Kidney (tissue), 14 donors: Measurements from ENCODE around the gene EHBP1. TPM values are rescaled to one million over a fixed set of nuclear protein-coding genes. Genes with fewer than 3 reads are reported as not detected.

ENCODE experiments used
- DNase-seq, 5 donors: peaks; one replicate each; pipeline ENCODE4 v3.0.0-alpha.2; 2013 to 2020
- FAIRE-seq: peaks from 2 replicates; lab custom pipeline; 2012; peaks lifted over from hg19 to GRCh38; lab: Jason Lieb, UNC
- H3K27ac ChIP-seq, 2 donors: one replicate each; pipeline ENCODE4 v1.7.0; 2013; ENCODE audit warnings: low read depth in 2 of 2, low read length in 2 of 2, inconsistent platforms in 1 of 2
- H3K27me3 ChIP-seq: one replicate; pipeline ENCODE4 v1.7.1; 2013; ENCODE audit warnings: low read length, inconsistent platforms; ENCODE audit not compliant: control insufficient read depth, insufficient read depth
- H3K36me3 ChIP-seq, 3 donors: one replicate each; pipeline versions ENCODE4 v1.7.0 to v1.7.1; 2013; ENCODE audit warnings: low read length in 3 of 3, control low read depth in 1 of 3, inconsistent platforms in 1 of 3; ENCODE audit not compliant: insufficient read depth in 3 of 3, control insufficient read depth in 2 of 3
- H3K4me1 ChIP-seq, 3 donors: one replicate each; pipeline versions ENCODE4 v1.7.0 to v1.7.1; 2013; ENCODE audit warnings: low read length in 3 of 3, inconsistent platforms in 1 of 3, low read depth in 1 of 3; ENCODE audit not compliant: control insufficient read depth in 2 of 3, insufficient read depth in 2 of 3
- H3K4me3 ChIP-seq, 3 donors: one replicate each; pipeline versions ENCODE4 v1.7.0 to v1.8.1; 2013; ENCODE audit warnings: low read length in 3 of 3, control low read depth in 1 of 3, inconsistent platforms in 1 of 3
- H3K9ac ChIP-seq, 3 donors: one replicate each; pipeline versions ENCODE4 v1.7.0 to v1.7.1; 2013; ENCODE audit warnings: low read length in 3 of 3, control low read depth in 1 of 3, inconsistent platforms in 1 of 3
- H3K9me3 ChIP-seq, 3 donors: one replicate each; pipeline versions ENCODE4 v1.7.0 to v1.7.1; 2013; ENCODE audit warnings: low read length in 3 of 3, control low read depth in 1 of 3, inconsistent platforms in 1 of 3; ENCODE audit not compliant: control insufficient read depth in 2 of 3, insufficient read depth in 1 of 3
- CTCF ChIP-seq: IDR thresholded peaks from 3 replicates; pipeline ENCODE4 v1.5.1; 2012; ENCODE audit warnings: mild to moderate bottlenecking, moderate library complexity, borderline replicate concordance; ENCODE audit not compliant: insufficient read depth; ENCODE audit errors: extremely low read depth
- intact Hi-C: fragments of 100-400 bp; cut with DNase I; formaldehyde crosslinking; loops from one replicate; pipeline ENCODE4 v1.11.1; 2022
- polyA plus RNA-seq: library from polyadenylated mRNA; stranded (reverse); fragments of 350-450 nt; fragmentation: Illumina TruSeq; extraction: RNeasy Lipid Tissue Mini Kit (QIAGEN cat#74804); gene quantifications from one replicate; pipeline ENCODE4 v1.2.3, GENCODE V29; 2014; ENCODE audit warnings: low read depth, low replicate concordance; ENCODE audit not compliant: insufficient read depth
- total RNA-seq: library from RNA; stranded (reverse); fragmentation: NEBNext Ultra II Directional; extraction: Animal tissue kit (Norgen Biotek cat#: 25700); gene quantifications from one replicate; pipeline ENCODE4 v1.2.1, GENCODE V29; 2021
- donor health status: control.
- donor health status: control.
- donor health status: control.
- donor health status: control.
- donor health status: control.
- donor health status: DM: yes; HTN: yes; CAD: no.
- donor health status: Normal renal cell carcinoma (clear cell type).

EHBP1 gene
- total and polyA plus RNA-seq, 2 donors from 2014 or later: 12.5 to 42.7 TPM

- Histone ChIP-seq H3K27ac (no peak overlapping the region), H3K27me3 (no peaks in the 10 kb centered on the region), H3K4me3 (no peak overlapping the region), H3K9ac (no peak overlapping the region), H3K4me1 (no peaks in the 10 kb centered on the region), H3K9me3 (peaks cover 0 to 3% (median 2%) of the 10 kb centered on the region in 3 donors), H3K36me3 (peaks cover 0 to 2% (median 0%) of the 10 kb centered on the region in 3 donors)
- no peak for TF ChIP-seq CTCF
- no peak for FAIRE-seq
- no peak for DNase-seq
- intact Hi-C loops: no loop called here
These were observed 139.0 kb downstream of the EHBP1 start for GRCh38 chr2:62844311-62845090.

DNA sequence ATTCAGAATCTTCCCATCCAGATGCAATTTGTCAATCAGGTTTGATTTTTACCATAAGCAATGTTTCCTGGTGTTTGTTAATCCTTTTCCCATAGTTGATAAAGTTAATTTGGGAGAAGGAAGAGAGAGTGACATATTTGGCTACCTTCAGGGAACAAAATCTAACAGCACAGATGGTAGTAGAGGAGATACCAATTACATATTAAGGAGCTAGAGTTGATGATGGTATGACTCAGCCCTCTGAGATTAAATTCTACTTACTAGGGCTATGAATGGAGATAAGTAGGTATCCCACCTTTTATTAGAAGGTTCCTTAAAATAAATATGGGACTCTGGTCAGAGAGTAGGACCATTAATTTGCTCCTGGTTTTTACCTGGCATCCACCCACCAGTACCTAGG, 139.7 kb downstream of the EHBP1 start:
- Histone ChIP-seq H3K9ac (no peak overlapping the region), H3K27me3 (no peaks in the 10 kb centered on the region), H3K4me1 (no peaks in the 10 kb centered on the region), H3K36me3 (peaks cover 0 to 2% (median 0%) of the 10 kb centered on the region in 3 donors), H3K27ac (no peak overlapping the region), H3K4me3 (no peak overlapping the region), H3K9me3 (peaks cover 0 to 3% (median 2%) of the 10 kb centered on the region in 3 donors)
- no peak for FAIRE-seq
- intact Hi-C loops: no loop called here
- DNase-seq: no peak
- no peak for TF ChIP-seq CTCF

DNA sequence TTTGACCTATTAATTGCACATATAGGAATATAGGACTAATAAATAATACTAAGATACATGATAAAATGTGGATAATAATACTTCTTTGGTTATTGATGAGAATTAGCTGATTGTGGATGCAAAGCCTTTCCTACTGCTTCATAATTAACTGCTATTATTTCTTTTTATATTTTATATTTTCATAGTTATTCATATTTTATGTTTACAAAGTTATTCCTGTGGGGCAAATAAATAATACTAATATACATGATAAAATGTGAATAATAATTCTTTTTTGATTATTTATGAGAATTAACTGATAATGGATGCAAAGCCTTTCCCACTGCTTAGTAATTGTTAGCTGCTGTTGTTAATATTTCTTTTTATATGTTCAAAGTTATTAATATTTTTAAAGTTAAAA, 146.7 kb downstream of the EHBP1 start:
- intact Hi-C loops: no loop called here
- DNase-seq: no peak
- Histone ChIP-seq H3K9ac (no peak overlapping the region), H3K9me3 (no peaks in the 10 kb centered on the region), H3K4me1 (no peaks in the 10 kb centered on the region), H3K36me3 (peaks cover 0 to 5% (median 2%) of the 10 kb centered on the region in 3 donors), H3K27ac (no peak overlapping the region), H3K27me3 (no peaks in the 10 kb centered on the region), H3K4me3 (no peak overlapping the region)
- FAIRE-seq: peak; percentile 41
- no peak for TF ChIP-seq CTCF
